Left ventricle myocardium inferior (tissue), 1 donor: ENCODE results near the gene MINDY1. TPM values are rescaled to one million over a fixed set of nuclear protein-coding genes. Genes with fewer than 3 reads are reported as not detected.

Experiments
- DNase-seq: peaks from one replicate; pipeline ENCODE4 v3.0.0-alpha.2; 2020
- H3K27ac ChIP-seq: fragments of 200-600 bp; replicated peaks from 2 replicates; pipeline ENCODE4 v1.8.0; 2021
- H3K27me3 ChIP-seq: fragments of 200-600 bp; 2 replicates; pipeline ENCODE4 v1.8.0; 2021; ENCODE audit warnings: low read depth
- H3K36me3 ChIP-seq: fragments of 200-600 bp; 2 replicates; pipeline ENCODE4 v1.8.0; 2021
- H3K4me1 ChIP-seq: fragments of 200-600 bp; 2 replicates; pipeline ENCODE4 v1.8.0; 2021
- H3K4me3 ChIP-seq: fragments of 200-600 bp; 2 replicates; pipeline ENCODE4 v1.8.0; 2021; ENCODE audit warnings: mild to moderate bottlenecking, moderate library complexity
- H3K9me3 ChIP-seq: fragments of 200-600 bp; replicated peaks from 2 replicates; pipeline ENCODE4 v1.8.0; 2021
- CTCF ChIP-seq: fragments of 200-600 bp; IDR thresholded peaks from 2 replicates; pipeline ENCODE4 v1.8.0; 2021; ENCODE audit warnings: antibody characterized with exemption, mild to moderate bottlenecking, borderline replicate concordance
- intact Hi-C: fragments of 100-400 bp; cut with micrococcal nuclease; formaldehyde crosslinking; loops from one replicate; pipeline ENCODE4 v1.11.0; 2022
- total RNA-seq: library from RNA; stranded (reverse); fragmentation: NEBNext Ultra II Directional; extraction: Animal tissue kit (Norgen Biotek cat#: 25700); gene quantifications from one replicate; pipeline ENCODE4 v1.2.1, GENCODE V29; 2021
- donor health status: DM: no; HTN: yes; CAD: no; lungs with severe emphysema.

Gene MINDY1
- total RNA-seq, 1 donor from 2014 or later, result 44.3 TPM

- DNase-seq, result no peak
- Histone ChIP-seq H3K27ac (peak overlapping the region; percentile 94), H3K4me3 (peak overlapping the region; percentile 79), H3K4me1 (peaks cover 93% of the 10 kb centered on the region), H3K27me3 (no peaks in the 10 kb centered on the region), H3K36me3 (no peaks in the 10 kb centered on the region), H3K9me3 (no peaks in the 10 kb centered on the region)
- TF ChIP-seq CTCF, result no peak
- intact Hi-C loops, result loop anchor here (10.0 kb wide), 1 partner anchor 57 kb away; the partner anchor contains the start of gene MLLT11
These were observed 1.1 kb upstream of the MINDY1 start for GRCh38 chr1:151007853-151008243.

- H3K27ac ChIP-seq, result peak overlapping the region; percentile 94
- H3K4me3 ChIP-seq, result peak overlapping the region; percentile 79
- intact Hi-C loops, result loop anchor here (10.0 kb wide), 1 partner anchor 59 kb away; the partner anchor contains the start of gene MLLT11
- no peaks in the 10 kb centered on the region for H3K27me3 ChIP-seq
- DNase-seq, result no peak
- peaks cover 90% of the 10 kb centered on the region for H3K4me1 ChIP-seq
- peaks cover 19% of the 10 kb centered on the region for H3K36me3 ChIP-seq
- H3K9me3 ChIP-seq, result no peaks in the 10 kb centered on the region
- no peak for TF ChIP-seq CTCF
These were observed 878 bp downstream of the MINDY1 start for GRCh38 chr1:151005729-151006319.

GRCh38 chr1:151003180-151003579 is 3.5 kb downstream of the MINDY1 start:
- peak overlapping the region; percentile 79 for H3K4me3 ChIP-seq
- intact Hi-C loops, result loop anchor here (10.0 kb wide), 1 partner anchor 62 kb away; the partner anchor contains the start of gene MLLT11
- peak overlapping the region; percentile 68 for H3K27ac ChIP-seq
- H3K27me3 ChIP-seq, result no peaks in the 10 kb centered on the region
- H3K9me3 ChIP-seq, result no peaks in the 10 kb centered on the region
- DNase-seq, result no peak
- peaks cover 46% of the 10 kb centered on the region for H3K36me3 ChIP-seq
- no peak for TF ChIP-seq CTCF
- H3K4me1 ChIP-seq, result peaks cover 68% of the 10 kb centered on the region

- Histone ChIP-seq H3K4me3 (peak overlapping the region; percentile 79), H3K27ac (peak overlapping the region; percentile 68), H3K36me3 (peaks cover 51% of the 10 kb centered on the region), H3K9me3 (no peaks in the 10 kb centered on the region), H3K27me3 (no peaks in the 10 kb centered on the region), H3K4me1 (peaks cover 63% of the 10 kb centered on the region)
- no peak for TF ChIP-seq CTCF
- intact Hi-C loops, result loop anchor here (10.0 kb wide), 1 partner anchor 62 kb away; the partner anchor contains the start of gene MLLT11
- DNase-seq, result no peak
These were observed 4.1 kb downstream of the MINDY1 start for GRCh38 chr1:151002611-151003010.

GRCh38 chr1:151002051-151002450 is 4.7 kb downstream of the MINDY1 start:
- intact Hi-C loops, result loop anchor here (10.0 kb wide), 1 partner anchor 63 kb away; the partner anchor contains the start of gene MLLT11
- DNase-seq, result no peak
- no peak for TF ChIP-seq CTCF
- peaks cover 58% of the 10 kb centered on the region for H3K4me1 ChIP-seq
- peaks cover 57% of the 10 kb centered on the region for H3K36me3 ChIP-seq
- peak overlapping the region; percentile 68 for H3K27ac ChIP-seq
- no peaks in the 10 kb centered on the region for H3K27me3 ChIP-seq
- H3K4me3 ChIP-seq, result no peak overlapping the region
- no peaks in the 10 kb centered on the region for H3K9me3 ChIP-seq
